ENCODE measurements around the gene HERC2. TPM values are rescaled to one million over a fixed set of nuclear protein-coding genes. Genes with fewer than 3 reads are reported as not detected.
"Not testable (repeated sequence)": the region's sequence is repeated elsewhere in the genome, so short reads cannot be mapped to it uniquely, and the experiment has no call there.

HERC2 gene
- total and polyA plus RNA-seq, 2 of the 13 experiments (the other 11 are each of a cell fraction or from before 2014, with no cell fraction given), result 17.6 to 24.8 TPM

DNA sequence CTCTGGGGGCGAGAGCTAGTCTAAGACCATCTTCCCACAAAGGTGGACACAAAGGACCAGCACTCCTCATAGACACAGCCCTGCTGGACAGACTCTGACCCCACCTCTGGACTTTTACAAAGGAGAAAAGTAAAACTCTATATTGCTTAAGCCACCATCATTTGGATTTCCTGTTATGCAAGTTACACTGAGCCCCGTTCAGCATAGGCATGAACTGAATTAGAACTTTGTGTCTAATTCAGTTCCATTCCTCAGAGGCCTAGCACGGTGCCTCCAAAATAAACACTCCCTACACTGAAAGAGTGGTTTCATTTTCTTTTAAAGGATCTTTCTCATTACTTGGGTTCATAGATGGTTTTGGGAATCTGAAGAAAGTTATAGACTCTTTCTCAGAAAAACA, 143.7 kb downstream of the HERC2 start:
- FAIRE-seq (peak; percentile 8), DNase-seq (ENCODE audit: low spot score) (peak; percentile 4), ATAC-seq (peak; percentile 85)
- H3K79me2 ChIP-seq (ENCODE audit: insufficient read depth, low read length), result no peaks in the 10 kb centered on the region
- H3K9me3 ChIP-seq (ENCODE audit: low read length), result no peaks in the 10 kb centered on the region
- H3K4me3 ChIP-seq (replicated peaks in 1 of 3; ENCODE audit: insufficient read depth in 1 of 3, low read depth in 2 of 3, low read length in 3 of 3), result no peak overlapping the region
- peaks cover 11% of the 10 kb centered on the region for H3K4me1 ChIP-seq (ENCODE audit: insufficient read depth, low read length)
- peak overlapping the region; percentile 15 for H3K27ac ChIP-seq (ENCODE audit: extremely low read length, insufficient read depth, low read length)
- no peaks in the 10 kb centered on the region for H4K20me1 ChIP-seq (ENCODE audit: insufficient read depth, low read length)
- intact Hi-C loops (cut with micrococcal nuclease; ENCODE audit: unreplicated experiment) (no loop called here), in situ Hi-C loops (cut with HindIII; ENCODE audit: extremely low pct_ligation_motif_present, low pct_unique_long_range_greater_than_20kb) (no loop called here)
- CTCF ChIA-PET (ENCODE audit: low intra/inter-chr PET ratio, low total read pairs), result no interaction called here
- H3K9ac ChIP-seq (ENCODE audit: insufficient read depth, low read depth, low read length), result no peak overlapping the region
- H2AFZ ChIP-seq (ENCODE audit: low read length), result no peak overlapping the region
- peak overlapping the region; percentile 15; the same call in 1 of the 2 replicates for H3K4me2 ChIP-seq (ENCODE audit: low read depth, low read length)
- no peaks in the 10 kb centered on the region for H3K27me3 ChIP-seq (ENCODE audit: control insufficient read depth in 1 of 2, insufficient read depth in 2 of 2, low read length in 2 of 2)
- TF ChIP-seq ZBTB7B (CRISPR knock-in tag; IDR thresholded peaks at IDR 0.05), result no peak
- no peak for TF ChIP-seq TBX2 (CRISPR knock-in tag; IDR thresholded peaks at IDR 0.05; ENCODE audit: borderline replicate concordance)
- TF ChIP-seq CEBPG (CRISPR knock-in tag; IDR thresholded peaks at IDR 0.05), result peak; percentile 34; the same call in 1 of the 2 replicates
- TF ChIP-seq, protein P1, sequence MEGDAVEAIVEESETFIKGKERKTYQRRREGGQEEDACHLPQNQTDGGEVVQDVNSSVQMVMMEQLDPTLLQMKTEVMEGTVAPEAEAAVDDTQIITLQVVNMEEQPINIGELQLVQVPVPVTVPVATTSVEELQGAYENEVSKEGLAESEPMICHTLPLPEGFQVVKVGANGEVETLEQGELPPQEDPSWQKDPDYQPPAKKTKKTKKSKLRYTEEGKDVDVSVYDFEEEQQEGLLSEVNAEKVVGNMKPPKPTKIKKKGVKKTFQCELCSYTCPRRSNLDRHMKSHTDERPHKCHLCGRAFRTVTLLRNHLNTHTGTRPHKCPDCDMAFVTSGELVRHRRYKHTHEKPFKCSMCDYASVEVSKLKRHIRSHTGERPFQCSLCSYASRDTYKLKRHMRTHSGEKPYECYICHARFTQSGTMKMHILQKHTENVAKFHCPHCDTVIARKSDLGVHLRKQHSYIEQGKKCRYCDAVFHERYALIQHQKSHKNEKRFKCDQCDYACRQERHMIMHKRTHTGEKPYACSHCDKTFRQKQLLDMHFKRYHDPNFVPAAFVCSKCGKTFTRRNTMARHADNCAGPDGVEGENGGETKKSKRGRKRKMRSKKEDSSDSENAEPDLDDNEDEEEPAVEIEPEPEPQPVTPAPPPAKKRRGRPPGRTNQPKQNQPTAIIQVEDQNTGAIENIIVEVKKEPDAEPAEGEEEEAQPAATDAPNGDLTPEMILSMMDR (CRISPR knock-in tag; IDR thresholded peaks at IDR 0.05), result no peak
- no peak for TF ChIP-seq ZNF83 (CRISPR knock-in tag; IDR thresholded peaks at IDR 0.05; ENCODE audit: borderline replicate concordance)
- TF ChIP-seq ZNF3 (CRISPR knock-in tag; IDR thresholded peaks at IDR 0.05), result no peak
- no peak for TF ChIP-seq ZNF747 (CRISPR knock-in tag; IDR thresholded peaks at IDR 0.05; ENCODE audit: borderline replicate concordance)
- TF ChIP-seq CEBPB (IDR thresholded peaks at IDR 0.05; ENCODE audit: borderline replicate concordance, low read depth, low read length), result peak; percentile 44; the same call in 1 of the 2 replicates
- no TSS peak for BruUV-seq (replicated peaks)
- POLR2A ChIA-PET, result no interaction called here
- WGBS (ENCODE audit: low lambda C conversion rate), result 61% methylated on average over 3 of the region's 3 CpGs
- H3K36me3 ChIP-seq (replicated peaks in 1 of 2; ENCODE audit: control insufficient read depth in 1 of 2, insufficient read depth in 2 of 2, low read length in 2 of 2), result peaks cover 1 to 28% of the 10 kb centered on the region in 2 experiments; a peak in 4 of 5 replicates

DNA sequence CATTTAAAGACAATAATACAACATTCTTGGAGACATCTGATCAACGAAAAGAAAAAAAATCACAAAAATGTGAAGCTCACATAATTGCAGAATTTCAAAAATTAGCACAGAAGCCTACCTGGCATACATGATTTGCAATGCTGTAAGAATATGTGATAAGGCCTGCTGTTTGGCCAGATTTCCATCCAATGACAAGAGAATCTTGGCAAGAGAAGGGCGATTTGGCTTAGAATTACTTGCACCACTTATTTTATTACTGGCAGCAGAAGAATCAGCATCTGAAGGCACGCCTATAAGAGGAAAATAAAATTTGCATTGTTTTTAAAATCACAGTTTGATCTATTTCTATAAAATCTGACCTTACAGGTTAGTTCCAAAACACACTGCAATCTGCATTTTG, 152.6 kb downstream of the HERC2 start:
- no peak overlapping the region for H3K4me3 ChIP-seq (replicated peaks in 1 of 3; ENCODE audit: insufficient read depth in 1 of 3, low read depth in 2 of 3, low read length in 3 of 3)
- H3K36me3 ChIP-seq (replicated peaks in 1 of 2; ENCODE audit: control insufficient read depth in 1 of 2, insufficient read depth in 2 of 2, low read length in 2 of 2), result peaks cover 11 to 60% of the 10 kb centered on the region in 2 experiments; a peak in 4 of 5 replicates
- TF ChIP-seq SIN3A (IDR thresholded peaks at IDR 0.05; ENCODE audit: borderline replicate concordance, low read depth, low read length), result no peak
- no peak overlapping the region for H3K4me2 ChIP-seq (ENCODE audit: low read depth, low read length)
- in situ Hi-C loops (cut with HindIII; ENCODE audit: extremely low pct_ligation_motif_present, low pct_unique_long_range_greater_than_20kb) (no loop called here), intact Hi-C loops (cut with micrococcal nuclease; ENCODE audit: unreplicated experiment) (no loop called here)
- H3K9me3 ChIP-seq (ENCODE audit: low read length), result no peaks in the 10 kb centered on the region
- H4K20me1 ChIP-seq (ENCODE audit: insufficient read depth, low read length), result no peaks in the 10 kb centered on the region
- no TSS peak for BruUV-seq (replicated peaks)
- no peak overlapping the region for H2AFZ ChIP-seq (ENCODE audit: low read length)
- H3K4me1 ChIP-seq (ENCODE audit: insufficient read depth, low read length), result no peaks in the 10 kb centered on the region
- POLR2A ChIA-PET, result no interaction called here
- H3K9ac ChIP-seq (ENCODE audit: insufficient read depth, low read depth, low read length), result no peak overlapping the region
- H3K27ac ChIP-seq (ENCODE audit: extremely low read length, insufficient read depth, low read length), result no peak overlapping the region
- CTCF ChIA-PET (ENCODE audit: low intra/inter-chr PET ratio, low total read pairs), result no interaction called here
- no peaks in the 10 kb centered on the region for H3K79me2 ChIP-seq (ENCODE audit: insufficient read depth, low read length)
- no peak for ATAC-seq
- H3K27me3 ChIP-seq (ENCODE audit: control insufficient read depth in 1 of 2, insufficient read depth in 2 of 2, low read length in 2 of 2), result no peaks in the 10 kb centered on the region
- DNase-seq (ENCODE audit: low spot score), result no peak
- WGBS (ENCODE audit: low lambda C conversion rate), result 99% methylated on average over 3 of the region's 3 CpGs
- FAIRE-seq, result no peak

DNA sequence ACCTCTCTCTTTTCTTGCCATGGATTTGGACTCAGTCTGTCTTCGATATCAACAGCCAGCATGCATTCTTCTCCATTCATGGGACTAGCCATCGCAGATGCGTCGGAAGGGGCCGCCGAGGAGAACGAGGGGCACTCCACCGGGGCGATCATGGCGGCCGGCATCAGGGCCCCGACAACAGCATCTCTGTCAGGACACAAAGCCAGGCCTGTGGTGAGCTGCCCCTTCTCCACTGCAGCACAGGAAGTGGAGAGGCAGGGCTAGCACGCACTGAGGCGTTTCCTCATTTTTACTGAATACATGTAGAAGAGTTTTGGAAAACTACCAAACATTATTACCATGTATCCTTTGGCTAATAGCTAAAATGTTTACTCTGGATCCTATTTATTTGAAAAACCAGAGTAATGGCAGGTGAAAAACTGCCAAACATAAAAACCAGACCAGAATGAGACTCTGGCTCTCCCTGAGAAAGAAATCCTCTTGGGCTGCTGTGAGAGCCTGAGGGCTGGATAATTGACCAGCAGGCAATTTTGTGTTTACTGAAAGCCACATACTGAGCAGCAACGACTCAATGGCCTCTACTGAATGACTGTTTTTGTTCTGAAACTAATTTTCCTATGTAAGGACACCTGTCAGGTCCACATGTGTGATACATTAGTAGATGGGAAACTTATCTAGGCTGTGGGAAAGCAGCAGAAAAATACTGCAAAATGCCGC, 153.4 kb downstream of the HERC2 start:
- POLR2A ChIA-PET; H3K4me1 ChIP-seq (ENCODE audit: insufficient read depth, low read length); H3K9me3 ChIP-seq (ENCODE audit: low read length); H3K4me2 ChIP-seq (ENCODE audit: low read depth, low read length); H4K20me1 ChIP-seq (ENCODE audit: insufficient read depth, low read length); FAIRE-seq; H3K4me3 ChIP-seq (replicated peaks in 1 of 3; ENCODE audit: insufficient read depth in 1 of 3, low read depth in 2 of 3, low read length in 3 of 3); intact Hi-C loops (cut with micrococcal nuclease; ENCODE audit: unreplicated experiment); ATAC-seq; H3K79me2 ChIP-seq (ENCODE audit: insufficient read depth, low read length); BruUV-seq (replicated peaks); CTCF ChIA-PET (ENCODE audit: low intra/inter-chr PET ratio, low total read pairs); H3K9ac ChIP-seq (ENCODE audit: insufficient read depth, low read depth, low read length); H3K27me3 ChIP-seq (ENCODE audit: control insufficient read depth in 1 of 2, insufficient read depth in 2 of 2, low read length in 2 of 2); H2AFZ ChIP-seq (ENCODE audit: low read length); DNase-seq (ENCODE audit: low spot score); H3K27ac ChIP-seq (ENCODE audit: extremely low read length, insufficient read depth, low read length); in situ Hi-C loops (cut with HindIII; ENCODE audit: extremely low pct_ligation_motif_present, low pct_unique_long_range_greater_than_20kb): not testable (repeated sequence)
- WGBS (ENCODE audit: low lambda C conversion rate), result 98% methylated on average over 16 of the region's 16 CpGs
- H3K36me3 ChIP-seq (replicated peaks in 1 of 2; ENCODE audit: control insufficient read depth in 1 of 2, insufficient read depth in 2 of 2, low read length in 2 of 2), result peaks cover 16 to 66% of the 10 kb centered on the region in 2 experiments; a peak in 4 of 5 replicates

Measured in HepG2 (cell line).